ENCODE results near the gene BAZ2A. TPM values are rescaled to one million over a fixed set of nuclear protein-coding genes. Genes with fewer than 3 reads are reported as not detected.

BAZ2A gene
- polyA plus RNA-seq, 1 donor (not counting 4 experiments of a cell fraction or from before 2014, with no cell fraction given): 55.7 TPM

- peaks cover 8% of the 10 kb centered on the region for H3K4me1 ChIP-seq (ENCODE audit: control insufficient read depth, extremely low read depth, insufficient read depth, low read length)
- dilution Hi-C loops (cut with MboI; ENCODE audit: extremely low pct_ligation_motif_present, low sequenced_read_pairs): no loop called here
- H3K27ac ChIP-seq (ENCODE audit: control insufficient read depth, insufficient read depth, low read length): no peak overlapping the region
- peaks cover 34 to 44% of the 10 kb centered on the region in 2 experiments for H3K36me3 ChIP-seq (ENCODE audit: control insufficient read depth in 2 of 2, extremely low read depth in 1 of 2, insufficient read depth in 2 of 2, low read length in 2 of 2)
- no peak overlapping the region for H3K4me2 ChIP-seq (ENCODE audit: control insufficient read depth, extremely low read depth, insufficient read depth, low read depth, low read length)
- H3K9me1 ChIP-seq (ENCODE audit: control insufficient read depth, extremely low read depth, insufficient read depth, low read length): no peaks in the 10 kb centered on the region
- H3K79me2 ChIP-seq (ENCODE audit: control insufficient read depth, insufficient read depth, low read length): no peaks in the 10 kb centered on the region
- no peaks in the 10 kb centered on the region for H3K9me3 ChIP-seq (ENCODE audit: control insufficient read depth, low read depth, low read length)
- no peak overlapping the region for H3K9ac ChIP-seq (ENCODE audit: control insufficient read depth, extremely low read depth, insufficient read depth, low read length)
- no peak overlapping the region for H3K4me3 ChIP-seq (ENCODE audit: control insufficient read depth in 2 of 3, extremely low read depth in 1 of 3, insufficient read depth in 2 of 3, low read depth in 1 of 3, low read length in 3 of 3)
- no peaks in the 10 kb centered on the region for H3K27me3 ChIP-seq (ENCODE audit: control insufficient read depth, extremely low read depth, insufficient read depth, low read length)
- DNase-seq (ENCODE audit: low read depth, low spot score) (no peak), FAIRE-seq (no peak)
- H4K20me1 ChIP-seq (ENCODE audit: control insufficient read depth, extremely low read depth, insufficient read depth, low read length): no peaks in the 10 kb centered on the region
- TF ChIP-seq CTCF (optimal IDR thresholded peaks at IDR 0.05 in 1 of 3, IDR thresholded peaks at IDR 0.05 in 1 of 3, conservative IDR thresholded peaks at IDR 0.05 in 1 of 3; ENCODE audit: extremely low read depth in 1 of 3, insufficient read depth in 2 of 3, low read length in 3 of 3) (no peak), EZH2 (IDR thresholded peaks at IDR 0.05; ENCODE audit: low read length) (no peak)
- no peak overlapping the region for H2AFZ ChIP-seq (ENCODE audit: control insufficient read depth, low read length)
Measured at GRCh38 chr12:56591126-56591525, 39.0 kb downstream of the BAZ2A start.

- DNase-seq (ENCODE audit: low read depth, low spot score) (no peak), FAIRE-seq (no peak)
- no peaks in the 10 kb centered on the region for H3K27me3 ChIP-seq (ENCODE audit: control insufficient read depth, extremely low read depth, insufficient read depth, low read length)
- H3K9ac ChIP-seq (ENCODE audit: control insufficient read depth, extremely low read depth, insufficient read depth, low read length): no peak overlapping the region
- H2AFZ ChIP-seq (ENCODE audit: control insufficient read depth, low read length): no peak overlapping the region
- dilution Hi-C loops (cut with MboI; ENCODE audit: extremely low pct_ligation_motif_present, low sequenced_read_pairs): no loop called here
- H3K27ac ChIP-seq (ENCODE audit: control insufficient read depth, insufficient read depth, low read length): no peak overlapping the region
- TF ChIP-seq CTCF (optimal IDR thresholded peaks at IDR 0.05 in 1 of 3, IDR thresholded peaks at IDR 0.05 in 1 of 3, conservative IDR thresholded peaks at IDR 0.05 in 1 of 3; ENCODE audit: extremely low read depth in 1 of 3, insufficient read depth in 2 of 3, low read length in 3 of 3) (peak; percentile 59 to 68 (median 64)), EZH2 (IDR thresholded peaks at IDR 0.05; ENCODE audit: low read length) (no peak)
- H3K36me3 ChIP-seq (ENCODE audit: control insufficient read depth in 2 of 2, extremely low read depth in 1 of 2, insufficient read depth in 2 of 2, low read length in 2 of 2): peaks cover 34 to 40% of the 10 kb centered on the region in 2 experiments
- no peak overlapping the region for H3K4me3 ChIP-seq (ENCODE audit: control insufficient read depth in 2 of 3, extremely low read depth in 1 of 3, insufficient read depth in 2 of 3, low read depth in 1 of 3, low read length in 3 of 3)
- H3K9me3 ChIP-seq (ENCODE audit: control insufficient read depth, low read depth, low read length): no peaks in the 10 kb centered on the region
- no peaks in the 10 kb centered on the region for H4K20me1 ChIP-seq (ENCODE audit: control insufficient read depth, extremely low read depth, insufficient read depth, low read length)
- no peak overlapping the region for H3K4me2 ChIP-seq (ENCODE audit: control insufficient read depth, extremely low read depth, insufficient read depth, low read depth, low read length)
- no peaks in the 10 kb centered on the region for H3K79me2 ChIP-seq (ENCODE audit: control insufficient read depth, insufficient read depth, low read length)
- no peaks in the 10 kb centered on the region for H3K9me1 ChIP-seq (ENCODE audit: control insufficient read depth, extremely low read depth, insufficient read depth, low read length)
- peaks cover 8% of the 10 kb centered on the region for H3K4me1 ChIP-seq (ENCODE audit: control insufficient read depth, extremely low read depth, insufficient read depth, low read length)
Measured at GRCh38 chr12:56590237-56590830, 39.8 kb downstream of the BAZ2A start.
